HG02885 (cell line): Measurements from ENCODE around the gene SYCP3.
A peak's percentile ranks its signal among the peaks of the same experiment; 100 is the strongest.
"Not testable (repeated sequence)": the region's sequence is repeated elsewhere in the genome, so short reads cannot be mapped to it uniquely, and the experiment has no call there.

Experiments used
- ATAC-seq: cut with Tn5 transposase; IDR thresholded peaks from one replicate; pipeline ENCODE4 v1.9.1; 2021; ENCODE audit warnings: mild to moderate bottlenecking; ENCODE audit not compliant: unreplicated experiment, poor library complexity

Gene SYCP3

GRCh38 chr12:101761781-101762180 is 22.5 kb upstream of the SYCP3 start:
- no peak for ATAC-seq

- no peak for ATAC-seq
Measured at GRCh38 chr12:101761350-101761749, 22.1 kb upstream of the SYCP3 start.

DNA sequence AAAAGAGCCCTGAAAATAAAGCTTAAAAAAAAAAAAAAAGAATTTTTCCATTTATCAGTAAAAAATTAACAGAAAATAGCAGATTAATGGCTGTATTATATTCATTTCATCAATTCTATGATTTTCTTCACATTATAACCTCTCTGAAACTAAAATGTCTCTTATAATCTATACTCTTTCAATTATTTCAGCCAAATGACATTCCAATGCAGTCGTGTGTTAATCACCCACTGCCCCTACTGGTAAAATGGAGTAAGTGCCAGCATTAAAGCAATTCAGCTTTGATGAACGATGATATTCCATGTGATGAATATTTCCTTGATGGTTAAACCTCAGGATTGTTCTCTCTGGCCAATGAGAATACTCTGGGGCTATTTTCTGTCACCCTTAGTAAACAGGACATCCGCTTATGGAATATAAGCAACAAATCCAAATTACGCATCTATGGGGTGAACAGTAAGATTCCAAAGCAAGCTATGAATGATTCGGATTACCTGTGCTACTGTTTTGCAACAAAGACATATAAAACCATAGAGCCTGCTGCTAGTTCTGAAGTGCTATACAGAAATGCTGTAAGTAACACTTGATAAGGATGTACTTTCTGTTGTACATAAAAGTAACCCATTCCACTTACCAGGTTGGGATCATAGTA is 20.3 kb upstream of the SYCP3 start:
- no peak for ATAC-seq

DNA sequence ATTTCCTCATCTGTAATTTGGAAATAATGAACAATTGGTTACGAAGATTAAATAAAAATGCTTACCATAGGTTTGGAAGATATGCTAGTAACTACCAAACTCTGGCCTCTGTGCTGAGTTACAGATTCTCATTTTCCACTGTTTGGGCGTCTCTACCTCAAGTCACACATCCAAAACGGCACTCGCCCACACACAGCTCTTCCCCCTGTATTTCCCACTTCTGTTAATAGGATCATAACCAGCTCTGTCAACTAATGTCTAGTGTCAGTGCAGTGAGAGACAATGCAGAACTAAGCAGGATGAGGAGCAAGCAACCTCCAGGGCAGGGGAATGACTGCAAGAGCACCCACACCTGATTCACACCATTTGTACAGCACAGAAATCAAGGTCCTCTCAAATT is 10.9 kb upstream of the SYCP3 start:
- no peak for ATAC-seq

DNA sequence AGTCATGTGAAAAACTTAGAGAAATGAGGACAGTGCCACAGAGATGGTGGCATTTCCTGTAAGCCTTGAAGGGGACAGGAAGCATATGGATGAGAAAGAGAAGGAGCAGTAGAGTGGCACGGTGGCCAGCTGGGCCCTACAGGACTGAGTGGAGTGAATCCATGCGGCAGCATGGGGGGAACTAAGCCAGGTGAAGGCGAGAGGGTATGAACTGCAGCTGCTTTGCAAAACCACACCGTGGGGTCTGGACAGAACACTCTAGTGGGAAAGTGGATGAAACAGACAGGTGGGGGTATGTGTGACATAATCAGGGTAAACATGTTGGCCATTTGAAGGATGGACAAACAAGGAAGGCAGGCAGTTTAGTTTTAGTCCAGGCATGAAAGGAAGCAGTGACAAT is 10.4 kb upstream of the SYCP3 start:
- no peak for ATAC-seq

GRCh38 chr12:101748907-101749306 is 9.6 kb upstream of the SYCP3 start:
- ATAC-seq: no peak

DNA sequence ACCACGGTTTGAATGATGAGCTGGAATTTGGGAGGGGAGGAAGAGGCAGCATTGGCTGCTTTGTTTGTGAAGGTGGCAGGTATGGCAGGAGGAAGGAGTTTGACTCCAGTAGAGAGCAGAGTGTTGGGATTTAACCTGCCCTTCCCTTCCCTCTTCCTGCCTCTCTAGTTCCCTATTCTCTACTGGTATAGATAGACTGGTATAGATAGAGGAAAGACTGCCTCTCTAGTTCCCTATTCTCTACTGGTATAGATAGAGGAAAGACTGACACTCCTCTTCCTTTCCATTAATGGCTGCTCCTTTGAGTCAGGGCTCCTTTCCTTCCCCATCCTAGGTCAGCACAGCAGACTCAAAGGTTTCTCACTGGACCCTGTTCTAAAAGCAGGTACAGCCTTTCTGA is 8.4 kb upstream of the SYCP3 start:
- no peak for ATAC-seq

- no peak for ATAC-seq
Measured at GRCh38 chr12:101746661-101747060, 7.4 kb upstream of the SYCP3 start.

- no peak for ATAC-seq
Measured at GRCh38 chr12:101746196-101746595, 6.9 kb upstream of the SYCP3 start.

DNA sequence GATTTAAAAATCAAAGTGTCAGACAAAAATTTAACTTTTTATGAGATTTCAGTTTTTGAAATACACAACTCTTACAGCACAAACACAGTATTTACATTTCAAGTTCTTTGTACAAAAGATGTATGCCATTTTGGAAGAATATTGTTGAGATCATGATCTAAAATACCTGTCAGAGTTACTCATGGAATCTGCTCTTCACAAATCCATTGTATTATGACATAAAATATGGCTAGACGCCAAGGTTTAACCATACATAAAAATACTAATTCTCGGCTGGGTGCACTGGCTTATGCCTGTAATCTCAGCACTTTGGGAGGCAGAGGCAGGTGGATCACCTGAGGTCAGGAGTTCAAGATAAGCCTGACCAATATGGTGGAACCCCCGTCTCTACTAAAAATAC is 6.2 kb upstream of the SYCP3 start:
- no peak for ATAC-seq

DNA sequence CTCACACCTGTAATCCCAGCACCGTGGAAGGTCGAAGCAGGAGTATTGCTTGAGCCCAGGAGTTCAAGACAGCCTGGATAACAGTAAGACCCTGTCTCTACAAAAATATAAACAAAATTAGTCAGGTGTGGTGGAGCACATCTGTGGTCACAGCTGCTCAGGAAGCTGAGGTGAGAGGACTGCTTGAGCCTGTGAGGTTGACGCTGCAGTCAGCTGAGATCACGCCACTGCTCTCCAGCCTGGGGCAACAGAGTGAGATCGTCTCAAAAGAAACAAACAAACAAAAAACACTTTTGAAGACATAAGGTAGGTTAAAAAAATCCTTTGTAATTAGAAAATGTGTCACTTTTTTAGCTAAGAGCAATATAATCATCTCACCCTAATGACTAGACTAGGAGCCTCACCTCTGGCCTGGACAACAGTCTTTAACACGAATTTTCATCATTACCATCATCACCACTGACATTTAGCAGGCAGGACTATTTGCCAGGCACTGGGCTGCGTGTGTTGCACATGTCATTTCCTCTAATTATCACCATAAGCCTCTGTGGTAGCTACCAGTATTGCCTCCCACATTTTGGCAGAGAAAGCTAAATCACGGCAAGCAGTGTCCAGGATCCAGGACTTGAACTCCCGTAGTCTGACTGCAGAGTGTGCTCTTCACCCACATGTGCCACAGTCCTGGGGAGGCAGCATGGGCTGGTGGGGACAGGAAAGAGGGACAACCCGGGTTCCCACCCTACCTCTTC is 4.6 kb upstream of the SYCP3 start:
- ATAC-seq: peak; percentile 94

GRCh38 chr12:101743242-101743641 is 4.0 kb upstream of the SYCP3 start:
- ATAC-seq: no peak

DNA sequence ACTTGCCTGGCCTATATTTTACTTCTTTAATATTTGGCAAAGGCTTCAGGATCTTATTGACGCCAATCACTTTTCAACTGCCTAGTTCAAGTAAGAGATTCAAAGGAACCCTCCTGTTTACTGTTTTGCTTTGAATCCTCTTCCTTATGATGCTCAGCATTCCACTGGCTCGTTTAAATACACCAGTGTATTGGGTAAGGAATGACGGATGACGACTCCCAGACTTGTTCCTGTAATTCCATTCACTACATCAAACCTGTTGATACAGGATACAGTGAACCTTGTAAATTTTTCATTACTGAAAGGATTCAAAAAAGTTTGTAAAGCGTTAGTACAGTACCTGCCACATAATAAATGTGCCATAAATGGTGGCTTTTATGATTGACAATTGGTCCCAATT is 1.7 kb upstream of the SYCP3 start:
- no peak for ATAC-seq

DNA sequence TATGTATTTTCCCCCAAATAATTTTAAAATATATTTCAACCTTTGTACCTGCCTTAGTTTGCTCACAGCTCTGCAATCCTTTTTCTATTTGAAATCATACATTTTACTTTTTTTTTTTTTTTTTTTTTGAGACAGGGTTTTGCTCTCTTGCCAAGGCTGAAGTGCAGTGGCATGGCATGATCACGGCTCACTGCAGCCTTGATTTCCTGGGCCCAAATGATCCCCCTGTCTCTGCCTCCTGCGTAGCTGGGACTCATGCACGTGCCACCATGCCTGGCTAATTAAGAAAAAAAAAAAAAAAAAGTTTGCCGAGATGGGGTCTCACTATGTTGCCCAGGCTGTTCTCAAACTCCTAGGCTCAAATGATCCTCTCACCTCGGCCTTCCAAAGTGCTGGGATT is 1.3 kb upstream of the SYCP3 start:
- no peak for ATAC-seq

DNA sequence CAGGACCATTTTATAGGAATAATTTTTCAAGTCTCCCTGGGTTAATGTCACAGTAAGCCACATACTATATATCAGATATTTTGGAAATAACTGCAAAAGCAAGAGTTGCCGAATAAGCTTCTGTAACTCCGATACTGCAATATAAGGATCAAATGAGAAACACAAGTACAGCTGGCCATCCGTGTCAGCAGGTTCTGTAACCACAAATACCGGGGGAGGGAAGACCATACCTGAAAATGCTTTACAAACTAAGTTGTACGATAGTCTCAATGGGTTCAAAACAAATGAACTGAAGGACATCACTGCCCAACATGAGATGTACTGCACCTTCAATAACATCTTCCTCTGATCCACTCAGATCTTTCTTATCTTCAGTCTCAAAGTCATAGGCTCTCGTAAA is 1.8 kb downstream of the SYCP3 start:
- ATAC-seq: no peak

DNA sequence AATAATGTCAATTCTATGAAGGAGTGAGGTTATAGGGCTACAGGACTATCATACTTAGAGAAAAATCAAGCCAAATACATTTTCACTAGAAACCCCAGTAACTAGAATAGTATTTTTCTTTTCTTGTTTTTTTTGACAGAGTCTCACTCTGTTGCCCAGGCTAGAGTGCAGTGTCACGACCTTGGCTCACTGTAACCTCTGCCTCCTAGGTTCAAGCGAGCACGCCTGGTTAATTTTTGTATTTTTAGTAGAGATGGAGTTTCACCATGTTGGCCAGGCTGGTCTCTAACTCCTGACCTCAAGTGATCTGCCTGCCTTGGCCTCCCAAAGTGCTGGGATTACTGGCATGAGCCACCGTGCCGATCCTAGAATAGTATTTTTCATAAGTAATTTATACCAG is 4.8 kb downstream of the SYCP3 start:
- ATAC-seq: not testable (repeated sequence)

GRCh38 chr12:101733166-101733565 is 6.1 kb downstream of the SYCP3 start:
- ATAC-seq: no peak

GRCh38 chr12:101732318-101732717 is 6.9 kb downstream of the SYCP3 start:
- no peak for ATAC-seq

DNA sequence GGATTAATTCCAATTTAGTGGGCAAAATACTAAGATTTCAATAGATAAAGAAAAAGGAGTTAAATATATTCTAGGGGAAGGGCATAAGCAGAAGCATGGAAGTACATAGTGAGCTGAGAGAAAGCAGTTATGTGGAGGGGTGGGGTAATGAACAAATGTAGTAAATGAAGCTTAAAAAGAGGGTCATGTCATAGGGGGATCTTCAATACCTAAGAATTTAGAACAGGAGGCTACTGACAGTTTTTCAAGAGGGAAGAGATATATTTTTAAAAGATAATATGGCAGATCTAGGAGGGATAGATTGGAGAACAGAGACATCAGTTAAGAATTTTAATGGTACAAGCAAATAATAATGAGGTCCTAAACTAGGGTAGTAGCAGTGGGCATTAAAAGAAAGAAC is 9.4 kb downstream of the SYCP3 start:
- ATAC-seq: no peak

GRCh38 chr12:101727098-101727497 is 12.2 kb downstream of the SYCP3 start:
- ATAC-seq: no peak

- no peak for ATAC-seq
Measured at GRCh38 chr12:101722392-101722791, 16.9 kb downstream of the SYCP3 start.

GRCh38 chr12:101720118-101720517 is 19.1 kb downstream of the SYCP3 start:
- no peak for ATAC-seq
